GM20000 (cell line): Measurements from ENCODE around the gene KDM1B.
"Not testable (repeated sequence)": the region's sequence is repeated elsewhere in the genome, so short reads cannot be mapped to it uniquely, and the experiment has no call there.

ENCODE experiments used
- DNase-seq: peaks from one replicate; pipeline ENCODE4 v3.0.0; 2012; ENCODE audit warnings: low spot score
- CTCF ChIP-seq: IDR thresholded peaks from 2 replicates; pipeline ENCODE4 v1.5.1; 2012; ENCODE audit warnings: mild to moderate bottlenecking, control low read depth; ENCODE audit errors: extremely low read depth, missing control alignments

KDM1B gene

GRCh38 chr6:18139935-18140621, 15.1 kb upstream of the KDM1B start:
- DNase-seq: no peak
- no peak for TF ChIP-seq CTCF

GRCh38 chr6:18141805-18142590, 13.2 kb upstream of the KDM1B start:
- no peak for TF ChIP-seq CTCF
- no peak for DNase-seq

GRCh38 chr6:18142591-18142861, 12.7 kb upstream of the KDM1B start:
- DNase-seq: no peak
- TF ChIP-seq CTCF: no peak

GRCh38 chr6:18147160-18147559, 8.1 kb upstream of the KDM1B start:
- no peak for TF ChIP-seq CTCF
- DNase-seq: no peak

- TF ChIP-seq CTCF: no peak
Observed at GRCh38 chr6:18147616-18148015, 7.6 kb upstream of the KDM1B start.

GRCh38 chr6:18148304-18149025, 6.8 kb upstream of the KDM1B start:
- no peak for DNase-seq
- TF ChIP-seq CTCF: no peak

More at GRCh38 chr6:18147616-18148015, 7.6 kb upstream of the KDM1B start:
- DNase-seq: no peak

GRCh38 chr6:18151391-18151790, 3.8 kb upstream of the KDM1B start:
- DNase-seq: not testable (repeated sequence)

GRCh38 chr6:18151801-18152200, 3.4 kb upstream of the KDM1B start:
- no peak for TF ChIP-seq CTCF
- no peak for DNase-seq
